ENCODE measurements around the gene TSC22D2. TPM values are rescaled to one million over a fixed set of nuclear protein-coding genes. Genes with fewer than 3 reads are reported as not detected.

The TSC22D2 gene
- total RNA-seq, 1 donor: 16.4 TPM

DNA sequence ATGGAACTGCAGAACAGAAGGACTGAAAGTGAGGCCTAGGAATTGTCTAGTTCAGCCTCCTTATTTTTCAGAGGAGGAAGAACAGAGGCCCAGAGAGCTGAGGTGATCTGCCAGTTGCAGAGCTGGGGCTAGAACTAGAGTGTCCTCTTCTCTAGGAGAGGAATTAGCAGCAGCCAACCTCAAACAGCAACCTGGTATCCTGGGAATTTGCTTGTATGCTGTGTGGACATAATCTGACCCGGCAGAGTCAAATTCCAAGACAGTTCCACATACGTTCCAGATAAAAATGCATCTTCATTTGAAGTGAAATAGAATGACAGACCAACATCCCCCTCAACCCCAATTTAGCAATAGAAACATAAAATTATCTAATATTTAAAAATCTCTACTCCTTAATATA lies 13.5 kb upstream of the TSC22D2 start:
- no peak for DNase-seq (ENCODE audit: low read depth)
- TF ChIP-seq, protein P1, sequence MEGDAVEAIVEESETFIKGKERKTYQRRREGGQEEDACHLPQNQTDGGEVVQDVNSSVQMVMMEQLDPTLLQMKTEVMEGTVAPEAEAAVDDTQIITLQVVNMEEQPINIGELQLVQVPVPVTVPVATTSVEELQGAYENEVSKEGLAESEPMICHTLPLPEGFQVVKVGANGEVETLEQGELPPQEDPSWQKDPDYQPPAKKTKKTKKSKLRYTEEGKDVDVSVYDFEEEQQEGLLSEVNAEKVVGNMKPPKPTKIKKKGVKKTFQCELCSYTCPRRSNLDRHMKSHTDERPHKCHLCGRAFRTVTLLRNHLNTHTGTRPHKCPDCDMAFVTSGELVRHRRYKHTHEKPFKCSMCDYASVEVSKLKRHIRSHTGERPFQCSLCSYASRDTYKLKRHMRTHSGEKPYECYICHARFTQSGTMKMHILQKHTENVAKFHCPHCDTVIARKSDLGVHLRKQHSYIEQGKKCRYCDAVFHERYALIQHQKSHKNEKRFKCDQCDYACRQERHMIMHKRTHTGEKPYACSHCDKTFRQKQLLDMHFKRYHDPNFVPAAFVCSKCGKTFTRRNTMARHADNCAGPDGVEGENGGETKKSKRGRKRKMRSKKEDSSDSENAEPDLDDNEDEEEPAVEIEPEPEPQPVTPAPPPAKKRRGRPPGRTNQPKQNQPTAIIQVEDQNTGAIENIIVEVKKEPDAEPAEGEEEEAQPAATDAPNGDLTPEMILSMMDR (IDR thresholded peaks at IDR 0.05; ENCODE audit: insufficient read depth, low read depth, low read length): no peak
- H3K4me3 ChIP-seq (ENCODE audit: low read depth, low read length): no peak overlapping the region

DNA sequence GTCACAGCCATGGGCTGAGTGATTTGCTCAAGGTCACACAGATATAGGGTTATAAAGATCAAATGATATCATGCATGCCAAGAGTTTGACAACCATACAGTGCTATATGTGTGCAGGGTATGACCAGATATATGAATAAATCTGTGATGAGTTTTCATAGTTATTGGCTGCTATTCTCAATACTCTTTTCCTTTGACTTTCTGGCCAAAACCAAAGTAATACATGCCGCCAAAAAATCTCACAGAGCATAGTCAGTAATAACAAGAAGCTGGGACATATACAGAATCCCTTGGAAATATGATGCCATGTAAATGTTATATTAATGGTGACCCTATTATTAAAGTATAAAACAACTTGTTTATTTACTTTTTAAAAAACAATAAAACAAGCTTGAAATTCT lies 11.6 kb upstream of the TSC22D2 start:
- no peak for DNase-seq (ENCODE audit: low read depth)
- TF ChIP-seq, protein P1 (IDR thresholded peaks at IDR 0.05; ENCODE audit: insufficient read depth, low read depth, low read length): no peak
- no peak overlapping the region for H3K4me3 ChIP-seq (ENCODE audit: low read depth, low read length)

DNA sequence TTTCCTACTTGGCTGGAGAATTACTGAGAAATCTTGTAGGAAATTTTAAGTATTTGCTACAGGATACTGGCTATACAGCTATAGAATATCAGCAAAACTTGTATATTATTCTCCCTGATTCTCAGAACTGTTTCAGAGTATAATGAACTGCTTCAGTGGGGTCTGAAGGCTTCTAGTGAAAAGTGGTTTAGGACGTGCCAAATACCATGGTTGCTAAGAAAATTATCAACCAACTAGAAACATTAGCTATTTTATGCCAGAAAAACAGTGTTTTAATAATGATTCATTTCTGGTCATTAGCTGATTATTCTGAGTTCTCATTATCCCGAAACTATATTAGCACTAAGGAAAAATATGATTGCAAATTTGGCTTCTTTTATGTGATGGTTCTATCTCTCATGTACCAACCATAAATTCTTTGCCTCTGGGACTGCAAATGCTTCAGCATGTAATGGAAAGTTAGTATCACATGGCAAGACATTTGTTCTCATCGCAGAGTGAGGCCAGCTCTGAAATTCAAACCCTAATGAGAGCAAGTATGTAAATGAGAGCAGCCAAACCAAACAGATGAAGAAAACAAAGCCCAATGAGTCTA lies 11.0 kb upstream of the TSC22D2 start:
- TF ChIP-seq, protein P1 (IDR thresholded peaks at IDR 0.05; ENCODE audit: insufficient read depth, low read depth, low read length): no peak
- no peak for DNase-seq (ENCODE audit: low read depth)

DNA sequence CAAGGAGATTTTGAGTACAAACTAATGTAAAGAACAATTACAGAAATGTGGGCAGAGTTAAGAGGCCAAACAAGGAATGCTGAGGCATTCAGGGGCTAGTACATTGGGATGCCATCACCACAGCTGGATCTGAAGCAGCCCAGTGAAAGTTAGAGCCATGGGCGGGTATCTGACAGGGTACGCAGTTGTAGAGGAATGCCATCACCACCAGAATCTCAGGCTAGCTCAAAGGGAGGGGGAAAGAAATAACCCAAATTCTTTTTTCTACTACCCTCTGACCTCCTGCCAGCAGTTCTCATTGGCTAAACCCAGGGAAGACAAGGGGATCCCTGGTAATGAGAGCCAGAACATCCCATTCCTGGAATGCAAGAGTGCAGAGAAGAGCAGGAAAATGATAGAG lies 9.0 kb upstream of the TSC22D2 start:
- H3K4me3 ChIP-seq (ENCODE audit: low read depth, low read length): no peak overlapping the region
- no peak for DNase-seq (ENCODE audit: low read depth)
- TF ChIP-seq, protein P1 (IDR thresholded peaks at IDR 0.05; ENCODE audit: insufficient read depth, low read depth, low read length): no peak

More for the DNA sequence above, 11.0 kb upstream of the TSC22D2 start:
- no peak overlapping the region for H3K4me3 ChIP-seq (ENCODE audit: low read depth, low read length)

DNA sequence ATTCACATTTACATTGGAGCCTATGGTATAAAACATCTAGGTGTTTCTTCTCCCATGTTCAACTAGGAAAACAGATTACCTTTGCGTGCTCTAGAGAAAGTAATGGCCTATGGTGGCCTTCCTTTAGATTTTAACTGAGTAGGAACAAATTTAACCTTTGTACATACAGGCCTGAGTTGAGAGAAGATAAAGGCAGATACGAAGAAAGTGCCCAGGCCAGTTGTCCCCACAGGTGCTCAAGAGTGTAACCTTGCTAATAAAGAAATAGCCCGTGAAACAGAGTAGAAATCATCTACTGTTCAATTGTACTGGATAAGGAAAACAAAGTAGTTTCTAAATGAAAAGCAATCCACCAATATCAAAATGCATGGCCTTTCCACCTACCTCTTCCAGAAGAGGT lies 6.8 kb upstream of the TSC22D2 start:
- no peak for DNase-seq (ENCODE audit: low read depth)
- TF ChIP-seq, protein P1 (IDR thresholded peaks at IDR 0.05; ENCODE audit: insufficient read depth, low read depth, low read length): no peak
- H3K4me3 ChIP-seq (ENCODE audit: low read depth, low read length): no peak overlapping the region

DNA sequence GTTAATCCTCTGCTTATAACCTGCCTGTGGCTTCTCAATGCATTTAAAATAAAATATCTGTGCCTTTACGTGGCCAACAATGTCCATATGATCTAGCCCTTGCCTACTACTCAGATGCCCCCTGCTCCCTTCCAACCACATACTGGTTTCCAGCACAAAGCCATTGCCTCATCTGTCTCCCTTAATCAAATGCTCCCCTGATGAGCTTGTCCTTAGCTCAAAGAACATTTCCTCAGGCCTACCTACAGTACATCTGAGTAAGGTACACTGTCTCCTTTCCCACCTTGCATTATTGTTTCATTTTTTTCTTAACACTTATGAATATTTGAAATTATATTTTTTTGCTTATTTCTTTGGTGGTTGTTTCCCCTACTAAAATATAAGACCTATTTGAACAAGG lies 5.9 kb upstream of the TSC22D2 start:
- DNase-seq (ENCODE audit: low read depth): no peak
- TF ChIP-seq, protein P1 (IDR thresholded peaks at IDR 0.05; ENCODE audit: insufficient read depth, low read depth, low read length): no peak
- H3K4me3 ChIP-seq (ENCODE audit: low read depth, low read length): no peak overlapping the region

DNA sequence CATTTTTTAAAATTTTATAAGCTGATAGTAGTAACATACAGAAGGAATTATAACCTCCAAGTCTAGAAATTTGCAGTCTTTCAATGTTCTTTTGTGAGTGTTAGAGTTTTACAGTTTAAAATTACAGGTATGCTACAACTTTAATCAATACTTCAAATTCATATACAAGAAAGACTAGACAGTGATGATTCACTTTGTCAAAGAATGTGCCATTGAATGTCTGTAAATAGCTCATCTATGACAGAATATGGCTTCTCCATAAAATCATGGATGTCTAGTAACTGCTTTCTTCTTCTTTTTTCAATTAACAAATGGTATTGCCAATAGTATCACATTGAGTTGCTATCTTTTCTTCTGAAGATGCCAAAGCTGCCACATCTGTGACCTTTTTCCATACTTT lies 4.1 kb upstream of the TSC22D2 start:
- TF ChIP-seq, protein P1 (IDR thresholded peaks at IDR 0.05; ENCODE audit: insufficient read depth, low read depth, low read length): no peak
- DNase-seq (ENCODE audit: low read depth): no peak
- no peak overlapping the region for H3K4me3 ChIP-seq (ENCODE audit: low read depth, low read length)
